Measurements from ENCODE around the gene SLC25A3.
"Not testable (repeated sequence)": the region's sequence is repeated elsewhere in the genome, so short reads cannot be mapped to it uniquely, and the experiment has no call there.

SLC25A3 gene

GRCh38 chr12:98618952-98619351, 25.5 kb downstream of the SLC25A3 start:
- TF ChIP-seq, protein P1, sequence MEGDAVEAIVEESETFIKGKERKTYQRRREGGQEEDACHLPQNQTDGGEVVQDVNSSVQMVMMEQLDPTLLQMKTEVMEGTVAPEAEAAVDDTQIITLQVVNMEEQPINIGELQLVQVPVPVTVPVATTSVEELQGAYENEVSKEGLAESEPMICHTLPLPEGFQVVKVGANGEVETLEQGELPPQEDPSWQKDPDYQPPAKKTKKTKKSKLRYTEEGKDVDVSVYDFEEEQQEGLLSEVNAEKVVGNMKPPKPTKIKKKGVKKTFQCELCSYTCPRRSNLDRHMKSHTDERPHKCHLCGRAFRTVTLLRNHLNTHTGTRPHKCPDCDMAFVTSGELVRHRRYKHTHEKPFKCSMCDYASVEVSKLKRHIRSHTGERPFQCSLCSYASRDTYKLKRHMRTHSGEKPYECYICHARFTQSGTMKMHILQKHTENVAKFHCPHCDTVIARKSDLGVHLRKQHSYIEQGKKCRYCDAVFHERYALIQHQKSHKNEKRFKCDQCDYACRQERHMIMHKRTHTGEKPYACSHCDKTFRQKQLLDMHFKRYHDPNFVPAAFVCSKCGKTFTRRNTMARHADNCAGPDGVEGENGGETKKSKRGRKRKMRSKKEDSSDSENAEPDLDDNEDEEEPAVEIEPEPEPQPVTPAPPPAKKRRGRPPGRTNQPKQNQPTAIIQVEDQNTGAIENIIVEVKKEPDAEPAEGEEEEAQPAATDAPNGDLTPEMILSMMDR (IDR thresholded peaks at IDR 0.05; ENCODE audit: insufficient read depth, low read depth, low read length, missing control alignments): no peak
- no peak overlapping the region for H3K4me3 ChIP-seq (ENCODE audit: low read length)
- peak; percentile 19 for DNase-seq (ENCODE audit: low read depth)

DNA sequence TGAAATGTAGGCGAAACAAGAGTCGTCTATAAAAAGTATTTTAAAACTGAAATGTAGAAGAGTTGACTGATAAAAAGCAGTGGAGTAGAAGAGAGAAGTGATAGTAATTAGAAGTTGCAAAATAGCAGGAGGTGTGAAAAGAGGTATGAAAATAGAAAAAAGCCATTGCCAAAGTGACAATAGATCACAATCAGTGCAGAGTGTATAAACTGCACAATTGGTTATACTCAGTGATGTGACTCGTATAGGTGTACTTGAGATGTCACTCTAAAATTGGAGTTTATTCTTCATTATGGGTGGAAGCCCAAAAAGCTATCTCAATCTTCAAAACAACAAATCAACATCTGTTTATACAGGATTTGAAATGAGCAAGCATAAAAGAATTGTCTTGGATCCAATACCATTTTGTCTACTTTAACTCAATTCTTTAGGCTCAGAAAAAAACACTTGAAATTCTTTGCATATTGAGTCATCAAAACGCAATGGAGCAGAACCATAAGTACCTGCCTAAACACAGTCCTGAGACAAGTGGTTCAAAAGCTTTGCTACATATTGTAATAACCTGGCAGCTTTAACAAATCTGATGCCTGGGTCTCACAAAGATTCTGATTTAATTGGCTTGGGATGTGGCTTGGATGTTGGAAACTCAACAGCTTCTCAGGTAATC, 42.3 kb downstream of the SLC25A3 start:
- TF ChIP-seq, protein P1 (IDR thresholded peaks at IDR 0.05; ENCODE audit: insufficient read depth, low read depth, low read length, missing control alignments): no peak
- peak; percentile 89 for DNase-seq (ENCODE audit: low read depth)
- no peak overlapping the region for H3K4me3 ChIP-seq (ENCODE audit: low read length)

DNA sequence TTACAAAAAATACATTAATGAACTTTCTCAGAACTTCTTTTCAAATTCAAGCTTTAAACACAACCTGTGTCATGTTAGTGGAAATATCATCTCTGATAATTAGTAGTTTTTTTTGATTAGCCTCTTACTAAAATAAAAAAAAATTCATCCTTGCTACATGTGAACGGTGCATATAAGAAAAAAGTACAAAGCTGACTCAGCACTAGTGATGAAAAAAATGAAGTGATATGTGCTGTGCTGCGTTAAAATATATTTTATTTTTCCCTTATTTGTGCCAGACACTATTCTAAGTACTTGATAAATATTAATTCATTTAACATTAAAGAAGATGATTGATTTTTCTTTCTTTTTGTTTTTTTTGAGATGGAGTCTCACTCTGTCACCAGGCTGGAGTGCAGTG, 43.6 kb downstream of the SLC25A3 start:
- no peak overlapping the region for H3K4me3 ChIP-seq (ENCODE audit: low read length)
- TF ChIP-seq, protein P1 (IDR thresholded peaks at IDR 0.05; ENCODE audit: insufficient read depth, low read depth, low read length, missing control alignments): no peak
- no peak for DNase-seq (ENCODE audit: low read depth)

GRCh38 chr12:98638009-98638408, 44.5 kb downstream of the SLC25A3 start:
- no peak overlapping the region for H3K4me3 ChIP-seq (ENCODE audit: low read length)
- TF ChIP-seq, protein P1 (IDR thresholded peaks at IDR 0.05; ENCODE audit: insufficient read depth, low read depth, low read length, missing control alignments): no peak
- DNase-seq (ENCODE audit: low read depth): no peak

GRCh38 chr12:98639491-98639890, 46.0 kb downstream of the SLC25A3 start:
- DNase-seq (ENCODE audit: low read depth): no peak
- TF ChIP-seq, protein P1 (IDR thresholded peaks at IDR 0.05; ENCODE audit: insufficient read depth, low read depth, low read length, missing control alignments): no peak
- H3K4me3 ChIP-seq (ENCODE audit: low read length): no peak overlapping the region

DNA sequence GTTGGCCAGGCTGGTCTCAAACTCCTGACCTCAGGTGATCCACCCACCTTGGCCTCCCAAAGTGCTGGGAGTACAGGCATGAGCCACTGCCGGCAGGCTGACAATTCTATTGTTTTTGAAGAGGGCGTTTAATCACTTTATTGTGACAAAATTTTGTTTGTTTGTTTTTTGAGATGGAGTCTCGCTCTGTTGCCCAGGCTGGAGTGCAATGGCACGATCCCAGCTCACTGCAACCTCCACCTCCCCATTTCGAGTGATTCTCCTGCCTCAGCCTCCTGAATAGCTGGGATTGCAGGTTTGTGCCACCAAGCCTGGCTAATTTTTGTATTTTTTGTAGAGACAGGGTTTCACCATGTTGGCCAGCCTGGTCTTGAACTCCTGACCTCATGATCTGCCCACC, 49.3 kb downstream of the SLC25A3 start:
- not testable (repeated sequence) for DNase-seq (ENCODE audit: low read depth); H3K4me3 ChIP-seq (ENCODE audit: low read length)

DNA sequence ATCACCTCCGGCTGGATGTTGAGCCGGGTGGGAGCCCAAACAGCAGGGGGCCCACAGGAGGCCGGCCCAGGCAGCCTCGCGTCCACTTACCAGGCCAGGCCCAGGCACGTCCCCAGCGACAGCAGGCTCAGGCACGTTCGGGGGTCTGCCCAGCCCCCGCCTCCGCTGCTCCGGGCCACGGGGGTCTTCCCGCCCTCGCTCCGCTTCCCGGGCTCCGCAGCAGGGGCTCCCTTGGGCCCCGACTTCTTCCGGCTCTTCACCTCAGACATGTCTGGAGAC, 50.9 kb downstream of the SLC25A3 start:
- peak; percentile 65 for DNase-seq (ENCODE audit: low read depth)
- TF ChIP-seq, protein P1 (IDR thresholded peaks at IDR 0.05; ENCODE audit: insufficient read depth, low read depth, low read length, missing control alignments): no peak

More for the DNA sequence above, 50.9 kb downstream of the SLC25A3 start:
- H3K4me3 ChIP-seq (ENCODE audit: low read length): peak overlapping the region; percentile 97
